PC-9 (cell line): ENCODE data around the gene NOSIP. TPM values are rescaled to one million over a fixed set of nuclear protein-coding genes. Genes with fewer than 3 reads are reported as not detected.

Source experiments
- BruUV-seq: library from RNA; stranded (reverse); fragments of 400-500 nt; replicated peaks from 2 replicates; lab custom pipeline; 2021; lab: Mats Ljungman, UMichigan
- CTCF ChIA-PET: fragments of 300-600 bp; sonication (Branson Sonifier 250); formaldehyde crosslinking; loops from one replicate; lab custom pipeline; 2022; ENCODE audit warnings: antibody characterized with exemption; lab: Charles Lee
- POLR2A ChIA-PET: fragments of 300-600 bp; sonication (Branson Sonifier 250); formaldehyde crosslinking; loops from one replicate; lab custom pipeline; 2022; ENCODE audit warnings: antibody characterized with exemption; ENCODE audit not compliant: unreplicated experiment; lab: Charles Lee
- DNase-seq, 2 experiments: peaks; one replicate each; pipeline versions ENCODE4 v3.0.0 to v3.0.0-alpha.2; 2015 to 2022; ENCODE audit warnings: mixed read lengths in 1 of 2
- H2AFZ ChIP-seq: fragments of 200-600 bp; sonication (generic); 2 replicates; pipeline ENCODE4 v1.8.1; 2017; ENCODE audit warnings: antibody characterized with exemption
- H3F3A ChIP-seq: fragments of 200-600 bp; sonication (generic); 2 replicates; pipeline ENCODE4 v1.8.1; 2017; ENCODE audit warnings: antibody characterized with exemption, mild to moderate bottlenecking, low read depth; ENCODE audit not compliant: insufficient read depth
- H3K27ac ChIP-seq: fragments of 200-600 bp; sonication (generic); 2 replicates; pipeline ENCODE4 v1.6.1; 2016; ENCODE audit warnings: mixed run types
- H3K27me3 ChIP-seq: fragments of 200-600 bp; sonication (generic); 2 replicates; pipeline ENCODE4 v1.6.1; 2016; ENCODE audit warnings: low read depth, mixed run types; ENCODE audit not compliant: insufficient read depth
- H3K36me3 ChIP-seq: fragments of 200-600 bp; sonication (generic); 2 replicates; pipeline ENCODE4 v1.6.1; 2016; ENCODE audit warnings: low read depth, mixed run types
- H3K4me1 ChIP-seq: fragments of 200-600 bp; sonication (generic); replicated peaks from 2 replicates; pipeline ENCODE4 v1.6.1; 2016; ENCODE audit warnings: mixed run types; ENCODE audit not compliant: insufficient read depth
- H3K4me2 ChIP-seq: fragments of 200-600 bp; sonication (generic); 2 replicates; pipeline ENCODE4 v1.6.1; 2017; ENCODE audit warnings: mixed run types
- H3K4me3 ChIP-seq: fragments of 200-600 bp; sonication (generic); 2 replicates; pipeline ENCODE4 v1.6.1; 2016; ENCODE audit warnings: mixed run types
- H3K79me2 ChIP-seq: fragments of 200-600 bp; sonication (generic); 2 replicates; pipeline ENCODE4 v1.6.1; 2017; ENCODE audit warnings: low read depth, mixed run types
- H3K9me2 ChIP-seq: fragments of 200-600 bp; sonication (generic); 2 replicates; pipeline ENCODE4 v1.8.1; 2017; ENCODE audit warnings: mild to moderate bottlenecking; ENCODE audit not compliant: insufficient read depth
- H3K9me3 ChIP-seq: fragments of 200-600 bp; sonication (generic); 2 replicates; pipeline ENCODE4 v1.8.1; 2016; ENCODE audit warnings: low read depth; ENCODE audit not compliant: insufficient read depth
- H4K20me1 ChIP-seq: fragments of 200-600 bp; sonication (generic); 2 replicates; pipeline ENCODE4 v1.8.1; 2017; ENCODE audit not compliant: insufficient read depth
- CTCF ChIP-seq: fragments of 200-600 bp; sonication (generic); conservative IDR thresholded peaks from 2 replicates; pipeline ENCODE4 v1.6.1; 2017; ENCODE audit warnings: mixed run types, antibody characterized with exemption, mild to moderate bottlenecking, moderate library complexity
- EZH2 ChIP-seq: fragments of 200-600 bp; sonication (generic); IDR thresholded peaks from 2 replicates; pipeline ENCODE4 v1.8.0; 2017; ENCODE audit warnings: antibody characterized with exemption, low read depth
- intact Hi-C: fragments of 100-400 bp; cut with micrococcal nuclease; formaldehyde crosslinking; loops from one replicate; pipeline ENCODE4 v1.10.0; 2022; ENCODE audit not compliant: unreplicated experiment
- total RNA-seq: library from RNA; stranded (reverse); gene quantifications from 2 replicates; pipeline ENCODE4 v1.2.3, GENCODE V29; 2021

NOSIP gene
- total RNA-seq, 1 experiment from 2014 or later = 71.3 TPM

- H3K9me3 ChIP-seq = no peaks in the 10 kb centered on the region
- no peaks in the 10 kb centered on the region for H3K36me3 ChIP-seq
- H3F3A ChIP-seq = peaks cover 11% of the 10 kb centered on the region; the same call in 1 of the 2 replicates
- POLR2A ChIA-PET = interaction anchor here (0.5 to 1.5 kb wide), 8 partner anchors 12 to 602 kb away, joined by 3 to 22 read pairs (median 4); partner anchors contain the start of genes RRAS and SCAF1
- peak within 1 kb of the TSS; percentile 52 for H3K27ac ChIP-seq
- peak within 1 kb of the TSS; percentile 96 for H3K4me2 ChIP-seq
- TF ChIP-seq CTCF = no peak
- TF ChIP-seq EZH2 = no peak
- no peaks in the 10 kb centered on the region for H4K20me1 ChIP-seq
- no peaks in the 10 kb centered on the region for H3K27me3 ChIP-seq
- H3K4me3 ChIP-seq = peak within 1 kb of the TSS; percentile 83
- intact Hi-C loops = loop anchor here (2.0 kb wide), 1 partner anchor 60 kb away; the partner anchor contains the start of gene RRAS
- DNase-seq = peak; percentile 79 to 81
- H3K4me1 ChIP-seq = peaks cover 8% of the 10 kb centered on the region
- peaks cover 42% of the 10 kb centered on the region for H3K79me2 ChIP-seq
- H3K9me2 ChIP-seq = no peaks in the 10 kb centered on the region
- CTCF ChIA-PET = interaction anchor here (0.5 to 1.1 kb wide), 4 partner anchors 11 to 92 kb away, joined by 3 to 6 read pairs (median 5); partner anchors contain the start of gene RRAS
- no TSS peak for BruUV-seq
- peak within 1 kb of the TSS; percentile 95 for H2AFZ ChIP-seq
These were observed 702 bp upstream of the NOSIP start, which contains the start of gene PRRG2 for GRCh38 chr19:49581007-49581508. Gene PRRG2 (plus strand): TSS chr19:49581316. CDS start chr19:49583220, 1,904 bp downstream.

- no peaks in the 10 kb centered on the region for H3K9me2 ChIP-seq
- no peak overlapping the region for H3K27ac ChIP-seq
- H3K4me1 ChIP-seq = peaks cover 8% of the 10 kb centered on the region
- H4K20me1 ChIP-seq = no peaks in the 10 kb centered on the region
- peak overlapping the region; percentile 83 for H3K4me3 ChIP-seq
- H2AFZ ChIP-seq = peak overlapping the region; percentile 95
- intact Hi-C loops = loop anchor here (1.0 to 2.0 kb wide), 2 partner anchors 10 to 61 kb away; partner anchors contain the start of gene RRAS
- peak in 1 of 2 experiments; percentile 12 for DNase-seq
- TF ChIP-seq EZH2 = no peak
- no peak for TF ChIP-seq CTCF
- H3K9me3 ChIP-seq = no peaks in the 10 kb centered on the region
- peaks cover 7% of the 10 kb centered on the region; the same call in 1 of the 2 replicates for H3F3A ChIP-seq
- CTCF ChIA-PET = interaction anchor here (0.6 to 1.1 kb wide), 2 partner anchors 10 to 52 kb away, joined by 3 to 6 read pairs; partner anchors contain the start of gene RCN3
- H3K4me2 ChIP-seq = peak overlapping the region; percentile 96
- H3K27me3 ChIP-seq = no peaks in the 10 kb centered on the region
- BruUV-seq = TSS peak; percentile 72
- peaks cover 42% of the 10 kb centered on the region for H3K79me2 ChIP-seq
- POLR2A ChIA-PET = interaction anchor here (0.6 to 1.0 kb wide), 4 partner anchors 34 to 84 kb away, joined by 3 to 5 read pairs (median 4); partner anchors contain the start of genes RPS11 and SCAF1
- H3K36me3 ChIP-seq = no peaks in the 10 kb centered on the region
These were observed 451 bp downstream of the NOSIP start for GRCh38 chr19:49579947-49580263.

GRCh38 chr19:49579193-49579592 is 1.2 kb downstream of the NOSIP start:
- H3K4me1 ChIP-seq = peaks cover 8% of the 10 kb centered on the region
- H3K36me3 ChIP-seq = no peaks in the 10 kb centered on the region
- peak overlapping the region; percentile 83 for H3K4me3 ChIP-seq
- peaks cover 11% of the 10 kb centered on the region for H3F3A ChIP-seq
- peaks cover 45% of the 10 kb centered on the region for H3K79me2 ChIP-seq
- H3K9me2 ChIP-seq = no peaks in the 10 kb centered on the region
- DNase-seq = no peak
- intact Hi-C loops = no loop called here
- TF ChIP-seq CTCF (no peak), EZH2 (no peak)
- no peak overlapping the region for H3K27ac ChIP-seq
- 0 out of 2 replicates have a peak overlapping the region, but pooled peaks have one; percentile 1 for H2AFZ ChIP-seq
- H3K9me3 ChIP-seq = no peaks in the 10 kb centered on the region
- peak overlapping the region; percentile 96 for H3K4me2 ChIP-seq
- H4K20me1 ChIP-seq = no peaks in the 10 kb centered on the region
- POLR2A ChIA-PET = no interaction called here
- no peaks in the 10 kb centered on the region for H3K27me3 ChIP-seq
- CTCF ChIA-PET = no interaction called here
- BruUV-seq = no TSS peak
